NCI-H1048 (cell line): ENCODE measurements around the gene MTRF1.
"Not testable (repeated sequence)": the region's sequence is repeated elsewhere in the genome, so short reads cannot be mapped to it uniquely, and the experiment has no call there.

Experiments used
- DNase-seq: peaks from one replicate; lab custom pipeline; 2025; lab: John Stamatoyannopoulos, UW

Gene MTRF1

DNA sequence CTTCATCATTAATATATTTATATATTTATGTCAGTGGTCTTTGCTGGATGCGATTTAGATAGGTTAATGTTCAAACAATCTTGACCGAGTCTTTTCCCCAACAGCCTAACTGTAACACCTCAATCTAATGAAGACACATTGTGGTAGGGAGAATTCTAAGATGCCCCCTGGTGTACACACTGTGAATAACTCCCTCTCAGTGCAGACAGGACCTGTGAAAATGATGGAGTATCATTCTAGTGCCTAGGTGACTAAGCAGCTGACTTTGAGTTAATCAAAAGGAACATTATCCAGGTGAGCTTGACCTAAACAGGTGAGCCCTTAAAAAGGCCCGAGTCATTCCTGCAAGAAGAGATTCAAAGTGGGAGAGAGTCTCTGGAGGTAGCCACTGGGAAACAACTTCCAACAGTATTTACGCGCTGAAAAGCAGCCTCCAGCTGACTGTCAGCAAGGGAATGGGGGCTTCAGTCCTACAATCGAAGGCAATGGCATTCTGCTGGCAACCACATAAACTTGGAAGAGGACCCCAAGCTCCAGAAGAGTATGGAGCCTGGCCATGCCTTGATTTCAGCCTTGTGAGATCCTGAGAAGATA lies 41.0 kb downstream of the MTRF1 start:
- DNase-seq, result no peak

DNA sequence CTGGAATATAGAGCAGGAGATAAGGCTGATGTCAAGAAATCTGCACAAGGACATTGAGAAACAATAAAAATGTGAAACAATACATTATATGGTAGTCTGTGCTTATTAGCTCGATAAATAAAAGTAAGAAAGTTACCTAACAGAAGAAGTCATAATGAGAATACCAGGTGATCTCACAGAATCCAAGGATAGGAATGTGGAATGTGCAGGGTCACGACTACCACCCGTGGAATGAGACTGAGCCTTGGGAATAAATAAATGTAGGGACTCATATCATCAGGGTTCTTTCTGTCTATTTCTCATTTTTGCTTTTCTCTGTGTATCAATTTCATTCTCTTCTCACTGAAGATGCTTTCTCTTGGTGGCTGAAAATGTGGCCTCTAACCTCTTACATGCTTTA lies 43.0 kb downstream of the MTRF1 start:
- DNase-seq, result no peak

GRCh38 chr13:41216160-41216559 lies 47.2 kb downstream of the MTRF1 start:
- DNase-seq, result no peak

GRCh38 chr13:41213919-41214318 lies 49.5 kb downstream of the MTRF1 start:
- no peak for DNase-seq

- DNase-seq, result no peak
These were observed 50.1 kb downstream of the MTRF1 start for GRCh38 chr13:41213316-41213715.

DNA sequence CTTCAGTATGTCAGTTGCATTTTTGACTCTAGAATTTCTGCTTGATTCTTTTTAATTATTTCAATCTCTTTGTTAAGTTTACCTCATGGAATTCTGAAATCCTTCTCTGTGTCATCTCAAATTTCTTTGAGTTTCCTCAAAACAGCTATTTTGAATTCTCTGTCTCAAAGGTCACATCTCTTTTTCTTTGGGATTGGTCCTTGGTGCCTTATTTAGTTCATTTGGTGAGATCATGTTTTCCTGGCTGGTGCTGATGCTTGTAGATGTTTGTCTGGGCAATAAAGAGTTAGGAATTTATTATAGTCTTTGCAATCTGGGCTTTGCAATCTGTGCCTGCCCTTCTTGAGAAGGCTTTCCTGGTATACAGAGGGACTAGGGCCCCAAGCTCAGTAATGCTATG lies 50.5 kb downstream of the MTRF1 start:
- no peak for DNase-seq

DNA sequence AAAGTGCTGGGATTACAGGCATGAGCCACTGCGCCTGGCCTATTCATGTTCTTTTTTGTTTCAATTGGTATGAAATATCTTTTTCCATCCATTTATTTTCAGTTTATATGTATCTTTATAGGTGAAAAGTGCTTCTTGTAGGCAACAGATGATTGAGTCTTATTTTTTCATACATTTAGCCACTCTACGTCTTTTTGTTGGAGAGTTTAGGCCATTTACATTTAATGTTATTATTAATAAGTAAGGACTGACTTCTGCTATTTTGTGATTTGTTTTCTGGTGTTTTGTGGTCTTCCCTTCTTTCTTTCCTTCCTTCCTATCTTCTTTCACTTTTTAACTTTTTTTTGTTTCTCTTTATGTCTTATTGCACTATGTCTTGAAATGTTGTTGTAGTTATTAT lies 52.3 kb downstream of the MTRF1 start:
- DNase-seq, result no peak

DNA sequence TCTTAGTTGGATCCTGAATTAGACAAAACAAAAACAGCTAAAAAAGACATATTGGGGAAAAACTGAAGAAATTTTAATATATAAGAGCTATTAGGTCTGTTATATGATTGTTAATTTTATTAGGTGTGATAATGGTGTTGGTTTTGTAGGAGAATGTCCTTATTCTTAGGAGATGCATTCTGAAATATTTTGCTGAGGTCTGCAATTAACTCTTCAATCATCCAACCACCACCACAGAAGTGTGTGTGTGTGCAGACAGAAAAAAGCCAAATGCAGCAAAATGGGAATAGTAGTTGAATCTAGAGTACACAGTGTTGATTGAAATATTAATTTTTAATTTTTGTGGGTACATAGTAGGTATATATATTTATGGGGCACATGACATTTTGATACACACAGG lies 56.9 kb downstream of the MTRF1 start:
- no peak for DNase-seq

- DNase-seq, result no peak
These were observed 59.6 kb downstream of the MTRF1 start for GRCh38 chr13:41203810-41204209.

DNA sequence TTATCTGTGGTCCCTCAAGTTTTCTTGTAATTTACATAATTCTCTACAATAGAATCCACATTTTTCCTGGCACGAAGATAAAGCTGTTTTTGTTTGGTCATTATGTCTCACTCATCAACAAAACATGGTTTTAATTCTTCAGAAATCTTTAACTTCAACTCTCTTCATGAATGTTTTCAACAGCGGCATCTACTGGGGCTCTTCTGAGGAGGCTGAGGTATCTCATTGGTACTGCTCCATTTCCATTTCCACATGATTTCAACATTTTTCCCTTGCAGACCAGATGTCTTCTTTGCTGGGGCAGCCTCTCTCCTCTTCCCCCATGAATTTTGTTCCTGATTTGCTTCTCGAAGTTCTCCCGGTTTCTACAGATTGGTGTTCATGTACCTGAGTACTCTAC lies 63.2 kb downstream of the MTRF1 start:
- no peak for DNase-seq

DNA sequence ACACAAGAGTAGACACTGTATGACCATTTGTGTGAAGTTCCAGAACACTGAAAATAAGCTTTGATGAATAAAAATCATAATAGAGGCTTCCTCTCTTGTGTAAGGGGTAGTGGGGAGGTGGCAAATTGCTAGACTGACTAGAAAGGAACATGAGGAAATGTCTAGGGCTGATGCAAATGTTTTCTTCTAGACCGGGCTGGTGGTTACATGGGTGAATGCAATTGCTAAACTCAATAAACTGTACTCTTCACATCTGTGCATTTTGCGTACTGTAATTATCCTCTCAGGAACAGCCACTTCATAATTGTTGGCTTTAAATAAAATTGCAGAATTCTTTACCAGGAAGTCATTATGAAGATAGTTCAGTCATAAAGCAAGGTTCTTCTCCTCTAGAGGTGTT lies 63.9 kb downstream of the MTRF1 start:
- no peak for DNase-seq

DNA sequence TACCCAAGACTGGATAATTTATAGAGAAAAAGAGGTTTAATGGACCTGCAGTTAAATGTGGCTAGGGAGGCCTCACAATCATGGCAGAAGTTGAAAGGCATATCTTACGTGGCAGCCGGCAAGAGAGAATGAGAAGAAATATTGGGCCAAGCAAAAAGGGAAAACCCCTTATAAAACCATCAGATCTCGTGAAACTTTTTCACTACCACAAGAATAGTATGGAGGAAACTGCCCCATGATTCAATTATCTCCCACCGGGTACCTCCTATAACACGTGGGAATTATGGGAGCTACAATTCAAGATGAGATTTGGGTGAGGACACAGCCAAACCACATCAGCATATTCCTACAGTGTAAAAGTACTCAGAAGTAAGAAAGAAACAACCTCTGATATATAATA lies 64.3 kb downstream of the MTRF1 start:
- DNase-seq, result no peak

- no peak for DNase-seq
These were observed 66.8 kb downstream of the MTRF1 start for GRCh38 chr13:41196620-41197019.

DNA sequence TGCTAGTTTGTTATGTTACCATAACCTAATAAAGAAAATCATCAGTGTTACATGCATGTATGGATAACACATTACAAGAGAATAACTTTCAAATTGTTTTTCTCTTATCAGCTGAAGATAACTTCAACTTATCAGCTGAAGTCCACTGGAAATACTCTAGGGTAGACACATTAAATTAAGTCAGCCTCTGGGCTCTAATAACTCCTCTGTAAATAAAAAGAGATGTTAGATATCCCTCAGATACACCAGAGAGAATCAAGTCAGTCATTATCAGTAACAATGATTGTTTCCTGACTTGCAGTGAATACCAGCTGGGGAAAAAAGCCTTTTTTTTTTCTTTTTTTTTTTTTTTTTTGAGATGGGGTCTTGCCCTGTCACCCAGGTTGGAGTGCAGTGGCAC lies 67.4 kb downstream of the MTRF1 start:
- no peak for DNase-seq

DNA sequence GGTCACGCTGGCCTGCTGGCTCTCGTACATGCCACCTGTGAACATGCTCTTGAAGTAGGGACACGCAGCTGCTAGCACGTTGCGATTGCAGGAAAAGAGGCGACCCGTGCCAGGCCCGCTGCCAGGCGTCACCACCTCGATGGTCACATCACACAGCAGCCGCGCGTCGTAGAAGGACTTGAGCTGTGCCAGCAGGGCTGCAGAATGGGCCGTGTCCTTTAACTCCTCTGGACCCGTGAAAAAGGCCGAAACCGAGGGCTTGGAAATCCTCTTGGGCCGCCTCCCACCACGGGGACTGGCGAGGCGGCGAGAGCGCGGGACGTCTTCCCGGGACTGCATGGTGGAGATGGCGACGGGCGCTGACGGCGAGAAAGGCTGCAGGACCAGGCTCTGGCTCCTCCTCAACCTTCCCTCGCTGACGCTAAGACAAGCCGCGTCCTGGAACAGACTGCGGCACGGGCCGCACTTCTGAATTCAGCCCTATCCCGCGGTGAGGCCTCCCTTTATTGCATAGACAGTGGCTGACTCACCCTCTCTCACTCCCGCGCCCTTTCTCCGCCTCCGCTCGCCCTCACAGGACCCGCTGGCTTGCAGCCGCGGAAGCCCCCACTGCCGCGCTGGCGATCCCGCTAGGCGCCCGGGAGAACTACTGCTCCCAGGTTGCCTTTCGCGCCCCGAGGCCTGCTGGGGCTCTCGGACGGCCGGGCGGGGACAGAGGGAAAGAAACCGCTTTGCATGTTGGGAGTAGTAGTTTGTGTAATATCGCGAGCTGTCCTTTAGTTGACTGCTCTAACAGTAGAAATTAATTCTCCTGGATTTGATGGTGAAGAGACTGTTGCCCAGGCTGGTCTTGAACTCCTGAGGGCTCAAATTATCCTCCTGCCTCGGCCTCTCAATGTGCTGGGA lies 69.2 kb downstream of the MTRF1 start, which contains the start of gene KBTBD7:
KBTBD7 (minus strand) TSS at position 651 of the 906 bp plus-strand sequence; CDS start at position 339, 312 bp downstream.
- DNase-seq, result peak; percentile 13

DNA sequence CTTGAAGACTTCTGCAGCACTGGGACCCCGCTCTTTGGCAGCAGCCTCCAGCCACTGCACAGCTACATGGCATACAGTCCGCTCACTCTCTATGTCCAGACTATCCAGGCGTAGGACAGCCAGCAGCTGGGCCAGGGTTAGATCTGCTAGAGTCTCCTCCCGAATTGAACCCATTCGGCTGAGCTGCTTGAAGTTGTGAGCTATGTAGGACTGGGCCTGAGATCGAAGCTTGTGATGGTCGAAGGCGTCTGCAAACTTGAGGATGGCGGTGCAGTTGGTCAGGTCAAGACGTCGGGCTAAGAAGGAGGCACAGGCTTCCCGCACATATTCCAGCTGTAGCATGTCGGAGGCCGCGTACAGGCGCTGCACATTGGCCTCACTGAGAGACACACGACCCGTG lies 69.9 kb downstream of the MTRF1 start:
- no peak for DNase-seq

DNA sequence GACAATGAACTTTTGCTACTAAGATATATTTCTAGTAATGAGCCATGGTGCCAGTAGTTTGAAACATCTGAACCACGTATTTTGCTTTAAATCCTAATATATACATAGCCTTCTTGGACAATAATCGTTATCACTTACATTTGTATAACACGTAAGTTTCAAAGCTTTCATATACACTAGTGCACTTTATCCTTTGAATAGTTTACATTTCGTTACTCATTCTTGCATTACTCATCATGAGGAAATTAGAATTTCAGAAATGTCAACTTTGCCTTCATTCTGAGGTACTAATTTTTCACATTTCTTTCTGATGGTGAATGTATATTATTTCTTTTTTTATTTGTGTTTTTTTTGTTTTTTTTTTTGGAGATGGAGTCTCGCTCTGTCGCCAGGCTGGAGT lies 74.8 kb downstream of the MTRF1 start:
- no peak for DNase-seq

DNA sequence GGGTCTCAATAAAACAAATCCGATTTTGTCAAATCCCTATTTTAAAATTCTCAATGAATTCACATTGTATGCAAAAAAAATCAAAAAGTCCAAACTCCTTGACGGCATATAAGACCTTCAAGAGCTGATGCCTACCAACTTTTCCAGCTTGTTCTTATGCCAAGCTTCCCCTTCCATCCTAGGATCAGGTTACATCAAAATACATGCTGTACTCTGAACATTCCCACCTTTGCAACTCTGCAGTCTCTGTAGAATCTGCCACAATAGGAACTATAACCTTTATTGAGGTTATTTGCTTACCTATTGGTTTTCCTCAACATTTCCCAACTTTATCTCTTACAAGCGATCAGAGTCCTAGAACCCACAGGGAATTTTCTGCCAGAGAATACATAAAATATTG lies 76.9 kb downstream of the MTRF1 start:
- no peak for DNase-seq

- no peak for DNase-seq
These were observed 81.1 kb downstream of the MTRF1 start for GRCh38 chr13:41182231-41182630.

DNA sequence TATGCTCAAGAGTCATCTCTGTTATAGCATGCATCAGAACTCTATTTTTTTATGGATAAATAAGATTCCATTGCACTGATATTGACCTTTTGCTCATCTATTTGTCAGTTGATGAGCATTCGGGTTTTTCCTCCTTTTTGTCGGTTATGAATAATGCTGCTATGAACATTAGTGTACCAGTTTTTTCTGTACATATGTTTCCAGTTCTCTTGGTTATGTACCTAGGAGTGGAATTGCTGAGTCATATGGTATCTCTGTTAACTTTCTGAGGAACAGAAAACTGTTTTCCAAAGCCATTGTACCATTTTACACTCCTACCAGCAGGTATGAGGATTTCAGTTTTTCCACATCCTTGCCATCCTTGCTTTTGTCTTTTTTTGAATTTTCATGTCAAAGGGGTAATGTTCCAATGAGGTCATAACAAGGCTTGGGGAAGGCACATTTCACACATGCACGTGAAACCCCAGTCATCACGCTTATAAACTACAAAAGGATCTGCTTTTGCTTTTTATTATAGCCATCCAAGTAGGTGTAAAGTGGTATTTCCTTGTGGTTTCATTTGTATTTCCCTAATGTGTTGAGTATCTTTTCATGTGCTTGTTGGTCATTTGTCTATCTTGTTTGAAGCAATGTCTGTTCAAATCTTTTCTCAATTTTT lies 83.7 kb downstream of the MTRF1 start:
- DNase-seq, result no peak

GRCh38 chr13:41178040-41178439 lies 85.3 kb downstream of the MTRF1 start:
- DNase-seq, result no peak

DNA sequence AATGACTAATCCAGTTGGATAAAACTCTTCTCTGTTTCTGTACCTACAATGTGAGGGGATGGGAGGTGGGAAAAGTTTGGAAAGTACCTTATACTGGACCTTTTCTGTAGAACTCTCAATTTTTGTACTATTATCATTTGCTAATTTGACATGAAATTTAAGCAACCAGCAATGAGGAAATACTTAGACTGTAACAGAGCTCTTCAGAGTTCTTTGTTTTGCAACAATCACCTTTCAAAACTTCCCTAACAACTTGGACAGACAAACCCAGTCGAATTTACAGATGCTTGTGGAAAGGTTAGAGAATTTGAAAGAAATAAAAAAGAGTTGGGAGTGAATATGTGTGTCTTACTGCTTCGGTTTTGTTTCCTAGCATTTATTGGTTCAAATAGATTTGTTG lies 85.8 kb downstream of the MTRF1 start:
- no peak for DNase-seq

- not testable (repeated sequence) for DNase-seq
These were observed 87.8 kb downstream of the MTRF1 start for GRCh38 chr13:41175576-41175975.
